B cell (primary cell): ENCODE measurements around the gene TOMM40L.
A peak's percentile ranks its signal among the peaks of the same experiment; 100 is the strongest.

Source experiments
- CTCF ChIP-seq: fragments of 200-600 bp; IDR thresholded peaks from one replicate; pipeline ENCODE4 v1.8.0; 2022; ENCODE audit warnings: antibody characterized with exemption, mild to moderate bottlenecking
- EZH2 ChIP-seq: IDR thresholded peaks from 2 replicates; pipeline ENCODE4 v1.6.1; 2012; ENCODE audit warnings: borderline replicate concordance, low read depth, mild to moderate bottlenecking, moderate library complexity, low read length; ENCODE audit not compliant: insufficient read depth, poor library complexity, severe bottlenecking

DNA sequence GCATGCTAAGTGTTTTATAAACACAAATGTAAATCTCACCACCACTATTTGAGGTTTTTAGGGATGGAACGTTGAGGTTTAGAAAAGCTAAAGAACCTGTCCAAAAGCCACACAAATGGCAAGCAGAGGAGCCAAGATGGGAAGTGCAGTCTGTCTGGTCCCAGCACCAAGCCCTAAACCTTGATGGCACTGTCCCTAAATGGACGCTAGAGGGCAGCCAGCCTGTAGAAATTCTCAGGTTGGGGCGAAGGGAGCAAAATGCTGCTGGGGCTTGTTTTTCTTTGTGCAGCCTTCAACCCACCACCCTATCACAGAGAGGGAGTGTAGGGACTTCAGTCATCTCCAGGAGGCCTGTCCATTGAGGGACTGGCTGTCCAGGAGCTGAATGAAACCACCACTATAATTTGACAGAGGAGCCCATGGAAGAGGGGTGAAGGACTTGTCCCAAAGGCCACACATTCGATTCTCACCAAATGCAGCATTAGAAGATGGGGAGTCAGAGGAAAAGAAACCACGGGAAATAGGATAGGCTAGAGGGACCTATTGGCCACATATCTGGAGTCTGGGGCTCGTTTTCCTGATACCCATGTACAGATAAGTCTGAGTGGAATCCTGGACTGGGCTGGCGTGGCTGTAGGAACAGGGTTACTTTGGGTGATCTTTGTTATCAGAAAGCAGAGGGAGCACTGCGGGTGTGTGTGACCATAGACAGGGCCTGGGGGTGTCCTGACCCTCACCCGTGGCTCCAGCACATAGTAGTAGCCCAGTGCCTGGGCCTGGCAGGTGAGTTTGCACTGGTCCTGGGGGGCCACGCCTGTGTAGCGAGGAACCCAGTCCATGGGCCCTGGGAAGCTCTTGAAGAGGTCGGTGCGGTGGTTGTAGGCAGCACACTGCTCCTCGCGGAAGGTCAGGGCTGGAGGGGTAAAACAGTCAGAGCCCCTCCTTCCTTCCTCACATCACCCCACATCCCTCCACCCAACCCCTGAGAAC, 33.1 kb upstream of the TOMM40L start:
- TF ChIP-seq CTCF (peak; percentile 92), EZH2 (no peak)
